Caco-2 (cell line): ENCODE results near the gene DNASE2B. TPM values are rescaled to one million over a fixed set of nuclear protein-coding genes. Genes with fewer than 3 reads are reported as not detected.
"Not testable (repeated sequence)": the region's sequence is repeated elsewhere in the genome, so short reads cannot be mapped to it uniquely, and the experiment has no call there.

Experiments used
- BruUV-seq: library from RNA; stranded (reverse); fragments of 400-500 nt; replicated peaks from 2 replicates; lab custom pipeline; 2021; lab: Mats Ljungman, UMichigan
- CTCF ChIA-PET: fragments of 300-600 bp; sonication (Branson Sonifier 250); formaldehyde crosslinking; loops from one replicate; lab custom pipeline; 2022; ENCODE audit warnings: antibody characterized with exemption; lab: Charles Lee
- POLR2A ChIA-PET: fragments of 300-600 bp; sonication (Branson Sonifier 250); formaldehyde crosslinking; loops from one replicate; lab custom pipeline; 2022; ENCODE audit warnings: antibody characterized with exemption; lab: Charles Lee
- DNase-seq, 2 experiments: peaks; one replicate each; pipeline versions ENCODE4 v3.0.0 to v3.0.0-alpha.2; 2020 to 2022
- H3K27me3 ChIP-seq: replicated peaks from 2 replicates; pipeline ENCODE4 v1.6.0; 2011; ENCODE audit warnings: low read length; ENCODE audit not compliant: control insufficient read depth, insufficient read depth
- H3K36me3 ChIP-seq: 2 replicates; pipeline ENCODE4 v1.5.1; 2011; ENCODE audit warnings: low read length; ENCODE audit not compliant: control insufficient read depth, insufficient read depth
- H3K4me1 ChIP-seq: fragments of 250-450 bp; sonication (Bioruptor Pico); 2 replicates; pipeline ENCODE4 v1.5.1; 2020; ENCODE audit warnings: mild to moderate bottlenecking
- H3K4me3 ChIP-seq: 2 replicates; pipeline ENCODE4 v1.5.1; 2011; ENCODE audit warnings: low read depth, mild to moderate bottlenecking, control low read depth, low read length
- H3K9me3 ChIP-seq: fragments of 250-450 bp; sonication (Bioruptor Pico); 2 replicates; pipeline ENCODE4 v1.5.1; 2020; ENCODE audit warnings: mild to moderate bottlenecking, moderate library complexity
- H3K27ac Mint-ChIP-seq: one replicate; pipeline ENCODE4 v1.8.0; 2022; ENCODE audit warnings: mixed read lengths; ENCODE audit not compliant: unreplicated experiment
- H3K27me3 Mint-ChIP-seq: one replicate; pipeline ENCODE4 v1.8.0; 2022; ENCODE audit warnings: mixed read lengths; ENCODE audit not compliant: insufficient read depth, unreplicated experiment
- H3K36me3 Mint-ChIP-seq: one replicate; pipeline ENCODE4 v1.8.0; 2022; ENCODE audit warnings: mild to moderate bottlenecking, mixed read lengths; ENCODE audit not compliant: insufficient read depth, unreplicated experiment
- H3K4me1 Mint-ChIP-seq: one replicate; pipeline ENCODE4 v1.8.0; 2022; ENCODE audit warnings: low read depth, mixed read lengths; ENCODE audit not compliant: unreplicated experiment
- H3K4me3 Mint-ChIP-seq: one replicate; pipeline ENCODE4 v1.8.0; 2022; ENCODE audit warnings: mild to moderate bottlenecking, moderate library complexity, mixed read lengths; ENCODE audit not compliant: unreplicated experiment
- H3K9me3 Mint-ChIP-seq: one replicate; pipeline ENCODE4 v1.8.0; 2022; ENCODE audit warnings: mixed read lengths; ENCODE audit not compliant: unreplicated experiment
- CTCF ChIP-seq, 2 experiments: fragments of 200-600 bp in 1 of 2; IDR thresholded peaks; 1 replicate in 1 of 2; 2 replicates in 1 of 2; pipeline versions ENCODE4 v1.5.1 to v1.8.0; 2011 to 2022; ENCODE audit warnings: antibody characterized with exemption in 1 of 2, control low read depth in 1 of 2, inconsistent platforms in 1 of 2, low read depth in 1 of 2, low read length in 1 of 2, mild to moderate bottlenecking in 1 of 2, moderate library complexity in 1 of 2; ENCODE audit not compliant: insufficient read depth in 1 of 2, severe bottlenecking in 1 of 2, unreplicated experiment in 1 of 2
- intact Hi-C: fragments of 100-400 bp; cut with micrococcal nuclease; formaldehyde crosslinking; loops from one replicate; pipeline ENCODE4 v1.10.0; 2022; ENCODE audit not compliant: unreplicated experiment
- total RNA-seq: library from RNA; stranded (reverse); gene quantifications from 2 replicates; pipeline ENCODE4 v1.2.3, GENCODE V29; 2022

DNASE2B gene
- total RNA-seq, 1 experiment from 2014 or later: not detected

GRCh38 chr1:84434801-84435549, 36.7 kb downstream of the DNASE2B start:
- POLR2A ChIA-PET: no interaction called here
- H3K4me1 Mint-ChIP-seq: no peaks in the 10 kb centered on the region
- BruUV-seq: no TSS peak

DNA sequence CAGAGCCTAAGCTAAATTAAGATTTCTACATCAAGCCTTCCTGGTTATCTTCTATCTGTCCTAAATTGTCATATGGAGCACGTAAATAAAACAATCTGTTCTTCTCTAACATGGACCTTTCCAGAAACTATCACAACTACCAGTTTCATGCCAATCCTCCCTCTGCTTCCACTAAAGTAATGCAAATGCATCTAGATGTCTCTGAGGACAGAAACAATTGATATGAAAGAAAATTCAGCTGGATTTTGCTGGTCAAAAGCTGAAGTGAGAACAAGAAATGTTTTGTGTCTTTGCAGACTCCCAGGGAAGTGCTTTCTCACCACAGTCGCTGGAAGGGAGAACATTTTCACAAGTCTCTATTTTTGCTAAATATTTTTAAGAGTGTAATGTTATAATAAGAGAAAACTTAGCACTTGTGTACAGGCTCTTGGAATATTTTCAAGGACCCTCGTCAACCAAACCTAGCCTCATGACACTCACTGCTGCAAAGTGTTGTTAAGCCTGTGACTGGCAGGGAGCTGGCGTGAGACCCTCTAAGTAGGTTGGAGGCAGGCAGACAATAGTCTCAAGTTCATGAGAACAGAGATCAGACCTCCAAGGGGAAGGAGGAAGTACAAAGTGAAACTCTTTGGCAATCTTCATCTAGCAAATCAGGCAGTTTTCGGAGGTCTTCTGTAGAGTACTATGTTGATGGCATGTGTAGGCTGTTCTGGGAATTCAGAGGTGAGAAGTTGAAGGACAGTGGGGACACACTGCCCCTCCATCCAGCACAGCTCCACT, 38.8 kb downstream of the DNASE2B start:
- intact Hi-C loops: loop anchor here (10.0 kb wide), 2 partner anchors 162 to 498 kb away; no protein-coding TSS in a partner anchor
- peaks cover 5% of the 10 kb centered on the region for H3K27me3 Mint-ChIP-seq
- no peak for TF ChIP-seq CTCF (IDR thresholded peaks at IDR 0.05; ENCODE audit: insufficient read depth in 1 of 2, low read depth in 1 of 2, low read length in 1 of 2, severe bottlenecking in 1 of 2, unreplicated experiment in 1 of 2)

More at GRCh38 chr1:84434801-84435549, 36.7 kb downstream of the DNASE2B start:
- intact Hi-C loops: loop anchor here (5.0 to 10.0 kb wide), 3 partner anchors 160 to 528 kb away; no protein-coding TSS in a partner anchor
- no peak for DNase-seq
- CTCF ChIA-PET: no interaction called here
- TF ChIP-seq CTCF (IDR thresholded peaks at IDR 0.05; ENCODE audit: insufficient read depth in 1 of 2, low read depth in 1 of 2, low read length in 1 of 2, severe bottlenecking in 1 of 2, unreplicated experiment in 1 of 2): no peak
- Mint-ChIP-seq H3K36me3 (no peaks in the 10 kb centered on the region), H3K27me3 (peaks cover 4% of the 10 kb centered on the region), H3K4me3 (no peak overlapping the region), H3K27ac (no peak overlapping the region), H3K9me3 (peaks cover 2% of the 10 kb centered on the region)
- Histone ChIP-seq H3K27me3 (no peaks in the 10 kb centered on the region), H3K4me1 (no peaks in the 10 kb centered on the region), H3K9me3 (no peaks in the 10 kb centered on the region), H3K36me3 (no peaks in the 10 kb centered on the region), H3K4me3 (no peak overlapping the region)

GRCh38 chr1:84442256-84442655, 44.0 kb downstream of the DNASE2B start:
- H3K27me3 ChIP-seq: no peaks in the 10 kb centered on the region
- intact Hi-C loops: loop anchor here (1.0 to 5.0 kb wide), 4 partner anchors 100 to 330 kb away; no protein-coding TSS in a partner anchor
- peak in 1 of 2 experiments; percentile 1 for DNase-seq
- Mint-ChIP-seq H3K27ac (no peak overlapping the region), H3K4me1 (no peaks in the 10 kb centered on the region), H3K9me3 (no peaks in the 10 kb centered on the region), H3K27me3 (peaks cover 5% of the 10 kb centered on the region), H3K36me3 (no peaks in the 10 kb centered on the region), H3K4me3 (no peak overlapping the region)
- TF ChIP-seq CTCF (IDR thresholded peaks at IDR 0.05; ENCODE audit: insufficient read depth in 1 of 2, low read depth in 1 of 2, low read length in 1 of 2, severe bottlenecking in 1 of 2, unreplicated experiment in 1 of 2): peak in 1 of 2 experiments; percentile 13
- no TSS peak for BruUV-seq
- ChIA-PET CTCF (interaction anchor here (0.6 to 0.7 kb wide), 2 partner anchors 178 to 312 kb away, joined by 3 read pairs; no protein-coding TSS in a partner anchor), POLR2A (no interaction called here)
- no peaks in the 10 kb centered on the region for H3K36me3 ChIP-seq
- no peak overlapping the region for H3K4me3 ChIP-seq
- no peaks in the 10 kb centered on the region for H3K4me1 ChIP-seq
- no peaks in the 10 kb centered on the region for H3K9me3 ChIP-seq

More for the DNA sequence above, 38.8 kb downstream of the DNASE2B start:
- no peaks in the 10 kb centered on the region for H3K36me3 Mint-ChIP-seq
- H3K27me3 ChIP-seq: no peaks in the 10 kb centered on the region
- no peaks in the 10 kb centered on the region for H3K9me3 Mint-ChIP-seq
- no TSS peak for BruUV-seq
- ChIA-PET POLR2A (no interaction called here), CTCF (no interaction called here)
- H3K4me1 Mint-ChIP-seq: no peaks in the 10 kb centered on the region
- no peak overlapping the region for H3K4me3 Mint-ChIP-seq
- H3K9me3 ChIP-seq: no peaks in the 10 kb centered on the region
- H3K36me3 ChIP-seq: no peaks in the 10 kb centered on the region
- no peak overlapping the region for H3K4me3 ChIP-seq
- H3K27ac Mint-ChIP-seq: no peak overlapping the region
- no peak for DNase-seq
- no peaks in the 10 kb centered on the region for H3K4me1 ChIP-seq

GRCh38 chr1:84442747-84443646, 44.7 kb downstream of the DNASE2B start:
- intact Hi-C loops: loop anchor here (1.0 to 5.0 kb wide), 4 partner anchors 99 to 329 kb away; no protein-coding TSS in a partner anchor
- not testable (repeated sequence) for BruUV-seq

More at GRCh38 chr1:84442747-84443646, 44.7 kb downstream of the DNASE2B start:
- POLR2A ChIA-PET, H3K27me3 ChIP-seq, H3K9me3 ChIP-seq, H3K27me3 Mint-ChIP-seq, H3K4me3 ChIP-seq, DNase-seq, H3K36me3 ChIP-seq, H3K27ac Mint-ChIP-seq, H3K4me1 Mint-ChIP-seq, H3K9me3 Mint-ChIP-seq, H3K4me3 Mint-ChIP-seq, H3K4me1 ChIP-seq, H3K36me3 Mint-ChIP-seq: not testable (repeated sequence)
- CTCF ChIA-PET: interaction anchor here (0.6 kb wide), 1 partner anchor 311 kb away, joined by 3 read pairs; no protein-coding TSS in a partner anchor
